Activated CD4-positive, alpha-beta memory T cell treated with anti-CD3 and anti-CD28 coated beads, Interleukin-2, amount 10 ng/mL, durations not matched to agents 7 days and 5 days (primary cell): ENCODE measurements around the gene GALNT13. TPM values are rescaled to one million over a fixed set of nuclear protein-coding genes. Genes with fewer than 3 reads are reported as not detected.

Experiments used
- CTCF ChIA-PET: fragments of 350-600 bp; sonication (Branson Sonifier 250); formaldehyde crosslinking; loops from one replicate; lab custom pipeline; 2021; ENCODE audit warnings: antibody characterized with exemption, inconsistent platforms; lab: Charles Lee
- POLR2A ChIA-PET: fragments of 350-600 bp; sonication (Branson Sonifier 250); formaldehyde crosslinking; loops from one replicate; lab custom pipeline; 2021; ENCODE audit warnings: antibody characterized with exemption; lab: Charles Lee
- DNase-seq: peaks from one replicate; pipeline ENCODE4 v3.0.0-alpha.2; 2020
- H3K27ac Mint-ChIP-seq: one replicate; pipeline ENCODE4 v1.8.0; 2021; ENCODE audit warnings: mild to moderate bottlenecking, mixed read lengths
- H3K27me3 Mint-ChIP-seq: one replicate; pipeline ENCODE4 v1.8.0; 2021; ENCODE audit warnings: mixed read lengths
- H3K36me3 Mint-ChIP-seq: one replicate; pipeline ENCODE4 v1.8.0; 2021; ENCODE audit warnings: low read depth, mixed read lengths
- H3K4me1 Mint-ChIP-seq: one replicate; pipeline ENCODE4 v1.8.0; 2021; ENCODE audit warnings: mixed read lengths
- H3K4me3 Mint-ChIP-seq: one replicate; pipeline ENCODE4 v1.8.0; 2021; ENCODE audit warnings: mild to moderate bottlenecking, mixed read lengths
- H3K9me3 Mint-ChIP-seq: one replicate; pipeline ENCODE4 v1.8.0; 2021; ENCODE audit warnings: mixed read lengths
- total RNA-seq, 2 experiments: library from RNA; stranded (reverse); gene quantifications; one replicate each; pipeline ENCODE4 v1.2.3, GENCODE V29; 2021

Gene GALNT13
- total RNA-seq, 2 experiments from 2014 or later: not detected

DNA sequence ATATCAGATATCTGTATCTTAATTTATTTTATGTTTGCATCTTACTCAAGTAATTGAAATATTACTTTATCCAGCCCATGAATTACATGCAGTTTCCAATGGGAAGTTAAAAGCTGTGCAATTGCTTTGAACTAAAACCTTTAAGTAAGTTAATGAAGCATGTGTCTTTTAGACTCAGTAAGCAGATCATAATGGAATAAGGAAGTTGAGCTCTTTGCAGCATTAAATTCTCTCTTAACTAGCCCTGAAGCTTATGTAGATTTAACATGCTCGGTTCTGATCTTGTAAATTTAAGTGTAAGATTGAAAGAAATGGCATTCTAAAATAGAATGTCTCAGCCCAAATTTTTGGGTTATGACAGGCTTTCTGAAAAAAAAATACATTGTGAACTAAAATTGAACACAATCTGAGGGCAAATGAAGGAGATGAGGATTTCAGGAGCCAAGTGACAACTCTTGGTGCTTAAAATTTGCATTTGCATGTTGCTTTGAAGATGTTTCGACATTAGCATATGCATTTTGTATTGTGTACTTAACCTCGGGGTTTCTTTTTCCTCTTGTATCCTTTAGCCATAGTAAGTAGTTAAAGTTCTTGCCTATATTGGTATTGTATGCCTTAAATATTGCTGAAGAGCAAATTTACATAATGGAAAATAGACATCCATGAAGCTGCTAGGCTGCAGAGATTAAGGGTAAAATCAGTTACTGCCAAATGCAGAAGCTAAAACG, 529.0 kb downstream of the GALNT13 start:
- Mint-ChIP-seq H3K27me3 (no peaks in the 10 kb centered on the region), H3K4me1 (no peaks in the 10 kb centered on the region), H3K9me3 (no peaks in the 10 kb centered on the region), H3K4me3 (no peak overlapping the region), H3K36me3 (no peaks in the 10 kb centered on the region), H3K27ac (no peak overlapping the region)
- DNase-seq: no peak
- POLR2A ChIA-PET: no interaction called here
- CTCF ChIA-PET: no interaction called here

DNA sequence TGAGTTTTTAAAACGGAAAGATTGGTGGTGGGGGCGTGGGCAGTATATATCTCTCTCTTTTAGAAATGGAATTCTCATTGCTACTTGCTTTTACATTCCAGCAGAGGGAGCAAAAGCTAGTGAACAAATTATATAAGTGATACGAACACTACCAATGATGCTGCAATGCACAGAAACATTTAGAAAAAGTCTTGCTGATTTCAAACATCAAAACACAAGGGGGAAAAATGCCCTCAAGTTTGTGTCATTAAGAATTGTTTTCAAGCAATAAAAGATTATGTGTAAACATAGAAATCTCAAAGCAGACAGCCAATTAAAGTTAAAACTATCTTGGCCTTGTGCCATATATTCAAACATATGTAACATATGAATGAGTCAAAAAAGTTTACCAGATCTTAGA, 530.5 kb downstream of the GALNT13 start:
- H3K27me3 Mint-ChIP-seq: no peaks in the 10 kb centered on the region
- H3K27ac Mint-ChIP-seq: no peak overlapping the region
- H3K9me3 Mint-ChIP-seq: no peaks in the 10 kb centered on the region
- H3K4me3 Mint-ChIP-seq: no peak overlapping the region
- H3K4me1 Mint-ChIP-seq: no peaks in the 10 kb centered on the region
- ChIA-PET CTCF (no interaction called here), POLR2A (no interaction called here)
- no peaks in the 10 kb centered on the region for H3K36me3 Mint-ChIP-seq
- no peak for DNase-seq

DNA sequence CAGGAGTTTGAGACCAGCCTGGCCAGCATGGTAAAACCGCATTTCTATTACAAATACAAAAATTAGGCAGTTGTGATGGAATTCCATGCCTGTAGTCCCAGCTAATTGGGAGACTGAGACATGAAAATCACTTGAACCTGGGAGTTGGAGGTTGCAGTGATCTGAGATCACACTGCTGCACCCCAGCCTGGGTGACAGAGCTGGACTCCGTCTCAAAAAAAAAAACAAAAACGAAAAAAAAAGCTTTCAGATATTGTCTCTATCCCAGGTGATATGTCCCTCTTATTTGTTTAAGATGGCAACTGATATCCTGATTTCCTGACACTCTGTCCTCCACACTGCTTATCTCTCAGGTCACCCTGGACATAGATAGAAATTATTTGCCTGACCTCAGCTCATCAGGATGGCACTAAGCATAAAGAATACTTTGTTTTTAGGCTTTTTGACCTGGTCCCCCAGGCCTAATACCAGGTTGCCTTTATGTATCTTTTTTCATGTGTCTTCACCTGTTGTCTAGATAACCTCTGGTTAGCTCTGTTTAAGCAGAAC, 531.6 kb downstream of the GALNT13 start:
- ChIA-PET POLR2A (no interaction called here), CTCF (no interaction called here)
- no peaks in the 10 kb centered on the region for H3K27me3 Mint-ChIP-seq
- DNase-seq: no peak
- H3K4me1 Mint-ChIP-seq: no peaks in the 10 kb centered on the region
- no peaks in the 10 kb centered on the region for H3K9me3 Mint-ChIP-seq
- H3K27ac Mint-ChIP-seq: no peak overlapping the region
- no peak overlapping the region for H3K4me3 Mint-ChIP-seq
- H3K36me3 Mint-ChIP-seq: no peaks in the 10 kb centered on the region

DNA sequence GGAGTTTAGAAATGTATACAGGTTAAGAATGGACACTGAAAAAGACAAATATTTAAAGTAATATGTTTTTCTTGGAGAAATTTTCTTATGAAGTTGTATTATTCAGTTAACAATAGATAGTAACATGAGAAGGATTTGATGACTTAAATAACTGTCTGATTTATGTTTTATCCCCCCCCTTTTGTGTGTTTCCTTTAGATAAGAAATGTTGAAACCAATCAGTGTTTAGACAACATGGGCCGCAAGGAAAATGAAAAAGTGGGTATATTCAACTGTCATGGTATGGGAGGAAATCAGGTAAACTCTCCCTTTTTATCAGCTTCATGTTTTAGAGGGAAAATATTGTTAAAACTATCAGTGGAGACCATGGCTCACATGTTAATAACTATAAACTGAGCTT, 537.1 kb downstream of the GALNT13 start:
- no peak for DNase-seq
- Mint-ChIP-seq H3K27ac (no peak overlapping the region), H3K9me3 (no peaks in the 10 kb centered on the region), H3K4me3 (no peak overlapping the region), H3K36me3 (no peaks in the 10 kb centered on the region), H3K4me1 (no peaks in the 10 kb centered on the region), H3K27me3 (no peaks in the 10 kb centered on the region)
- ChIA-PET POLR2A (no interaction called here), CTCF (no interaction called here)

DNA sequence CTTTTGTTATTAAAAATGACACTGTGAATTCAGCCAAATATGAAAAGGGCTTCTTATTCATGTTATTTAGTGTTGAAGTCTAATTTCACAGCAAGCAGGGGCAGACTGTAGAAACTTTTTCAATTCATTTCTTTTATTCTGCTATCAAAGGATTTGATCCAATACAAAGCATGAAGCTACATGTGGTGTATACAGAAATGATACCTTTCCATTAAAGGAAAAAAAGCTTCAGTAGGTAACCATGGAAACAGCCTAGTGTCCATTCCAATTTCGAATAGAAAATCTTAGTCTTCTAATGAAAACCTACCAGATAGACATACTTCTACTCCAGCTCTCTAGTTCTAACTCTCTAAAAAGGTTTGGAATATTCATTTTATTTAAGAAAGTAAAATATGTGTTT, 550.5 kb downstream of the GALNT13 start:
- no peaks in the 10 kb centered on the region for H3K36me3 Mint-ChIP-seq
- H3K9me3 Mint-ChIP-seq: peaks cover 6% of the 10 kb centered on the region
- POLR2A ChIA-PET: no interaction called here

DNA sequence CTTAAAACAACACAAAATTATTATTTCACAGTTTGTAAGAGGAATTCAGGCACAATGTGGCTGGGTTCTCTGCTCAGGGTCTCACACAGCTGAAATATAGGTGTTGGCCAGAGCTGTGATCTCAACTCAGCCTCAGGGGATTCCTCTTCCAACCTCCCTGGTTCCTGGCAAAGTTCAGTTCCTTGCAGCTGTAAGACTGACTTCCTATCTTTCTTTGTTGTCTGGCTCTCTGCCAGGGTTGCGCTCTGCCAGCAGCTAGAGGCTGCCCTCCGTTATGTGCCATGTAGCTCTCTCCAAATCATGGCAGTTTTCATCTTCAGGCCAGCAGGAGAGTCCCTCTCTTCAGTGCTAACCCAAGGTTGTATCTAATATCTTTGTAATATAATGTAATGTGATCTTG, 554.3 kb downstream of the GALNT13 start:
- Mint-ChIP-seq H3K4me1 (no peaks in the 10 kb centered on the region), H3K9me3 (peaks cover 8% of the 10 kb centered on the region), H3K27me3 (no peaks in the 10 kb centered on the region), H3K36me3 (no peaks in the 10 kb centered on the region), H3K4me3 (no peak overlapping the region), H3K27ac (no peak overlapping the region)
- ChIA-PET POLR2A (no interaction called here), CTCF (no interaction called here)
- no peak for DNase-seq

More for the DNA sequence above, 550.5 kb downstream of the GALNT13 start:
- CTCF ChIA-PET: no interaction called here
- no peak overlapping the region for H3K27ac Mint-ChIP-seq
- DNase-seq: no peak
- no peaks in the 10 kb centered on the region for H3K27me3 Mint-ChIP-seq
- H3K4me3 Mint-ChIP-seq: no peak overlapping the region
- H3K4me1 Mint-ChIP-seq: no peaks in the 10 kb centered on the region

DNA sequence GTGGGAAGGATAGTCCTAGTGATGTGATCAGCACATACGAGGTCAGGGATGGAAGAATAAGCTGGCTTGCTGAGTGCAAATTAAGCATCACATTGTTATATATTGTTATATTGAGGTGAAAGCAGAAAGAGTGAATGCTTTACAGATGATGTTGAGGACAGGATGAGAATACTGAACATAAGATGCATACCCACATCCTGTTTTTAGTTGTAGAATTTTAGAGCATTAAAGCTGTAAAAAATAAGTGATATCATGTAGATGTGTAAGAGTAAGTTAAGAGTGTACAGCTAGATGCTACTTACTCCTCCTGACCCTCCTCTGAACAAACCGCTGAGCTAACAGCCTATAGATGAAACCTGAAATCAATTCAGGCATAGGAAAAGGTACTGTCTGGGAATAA, 555.7 kb downstream of the GALNT13 start:
- CTCF ChIA-PET: no interaction called here
- no peak overlapping the region for H3K27ac Mint-ChIP-seq

DNA sequence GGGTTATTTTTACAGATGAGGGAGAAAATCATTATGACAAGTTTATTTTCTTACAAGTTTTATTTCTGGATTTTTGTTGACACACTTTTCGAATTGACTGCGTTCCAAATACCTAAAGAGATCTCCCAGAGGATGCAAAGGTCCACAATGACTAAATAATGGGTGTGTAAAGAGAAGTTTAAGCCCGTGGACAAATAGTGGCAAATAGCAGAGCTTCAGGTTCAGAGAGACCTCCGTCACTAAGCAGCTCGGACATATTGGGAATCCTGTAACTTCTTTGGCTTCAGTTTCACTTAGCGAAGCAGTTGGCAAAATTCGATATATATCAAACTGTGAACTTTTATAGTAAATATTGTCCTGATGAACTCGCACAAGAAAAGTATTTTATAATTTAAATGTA, 556.3 kb downstream of the GALNT13 start:
- Mint-ChIP-seq H3K4me1 (no peaks in the 10 kb centered on the region), H3K27ac (no peak overlapping the region), H3K36me3 (no peaks in the 10 kb centered on the region), H3K4me3 (no peak overlapping the region), H3K27me3 (no peaks in the 10 kb centered on the region), H3K9me3 (peaks cover 8% of the 10 kb centered on the region)
- POLR2A ChIA-PET: no interaction called here
- CTCF ChIA-PET: no interaction called here
- no peak for DNase-seq

More for the DNA sequence above, 555.7 kb downstream of the GALNT13 start:
- no peak for DNase-seq
- no peaks in the 10 kb centered on the region for H3K4me1 Mint-ChIP-seq
- no peaks in the 10 kb centered on the region for H3K27me3 Mint-ChIP-seq
- H3K9me3 Mint-ChIP-seq: peaks cover 8% of the 10 kb centered on the region
- H3K36me3 Mint-ChIP-seq: no peaks in the 10 kb centered on the region
- H3K4me3 Mint-ChIP-seq: no peak overlapping the region
- POLR2A ChIA-PET: no interaction called here

DNA sequence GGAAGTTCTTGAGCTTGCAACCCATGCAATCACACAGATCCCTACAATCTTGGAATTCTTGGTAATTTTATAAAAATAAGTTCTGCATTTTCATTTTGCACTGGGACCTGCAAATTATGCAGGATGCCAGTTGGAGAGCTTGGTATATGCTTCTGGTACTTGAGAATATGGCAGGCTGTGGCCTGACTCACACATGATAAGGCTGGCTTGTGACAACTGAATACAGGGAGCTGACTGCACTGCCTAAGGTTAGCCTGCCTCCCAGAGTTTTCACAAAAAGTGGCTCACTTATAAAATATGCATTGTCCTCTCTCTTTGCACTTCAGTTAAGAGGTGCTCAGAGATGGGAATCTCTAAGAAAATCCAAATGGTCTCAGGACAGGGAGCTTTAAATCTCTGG, 561.3 kb downstream of the GALNT13 start:
- Mint-ChIP-seq H3K36me3 (no peaks in the 10 kb centered on the region), H3K9me3 (peaks cover 2% of the 10 kb centered on the region), H3K27me3 (no peaks in the 10 kb centered on the region), H3K27ac (no peak overlapping the region), H3K4me1 (no peaks in the 10 kb centered on the region), H3K4me3 (no peak overlapping the region)
- POLR2A ChIA-PET: no interaction called here
- no peak for DNase-seq
- CTCF ChIA-PET: no interaction called here

DNA sequence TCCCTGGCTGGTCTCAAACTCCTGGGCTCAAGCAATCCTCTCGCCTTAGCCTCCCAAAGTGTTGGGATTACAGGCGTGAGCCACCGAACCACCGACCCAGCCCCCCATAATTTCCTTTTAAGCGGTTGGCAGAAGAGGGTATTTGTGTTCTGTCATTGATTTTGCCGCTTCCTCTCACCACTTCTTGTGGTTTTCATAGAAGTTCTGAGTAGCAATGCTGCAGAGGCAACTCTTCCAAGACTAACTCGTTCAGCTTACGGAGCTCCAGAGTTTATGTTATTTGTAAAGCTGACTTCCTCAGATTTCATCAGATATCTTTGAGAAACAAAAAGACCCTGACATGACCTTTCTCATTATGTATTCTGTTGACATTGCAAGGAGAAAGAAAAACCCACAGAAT, 565.4 kb downstream of the GALNT13 start:
- DNase-seq: no peak

DNA sequence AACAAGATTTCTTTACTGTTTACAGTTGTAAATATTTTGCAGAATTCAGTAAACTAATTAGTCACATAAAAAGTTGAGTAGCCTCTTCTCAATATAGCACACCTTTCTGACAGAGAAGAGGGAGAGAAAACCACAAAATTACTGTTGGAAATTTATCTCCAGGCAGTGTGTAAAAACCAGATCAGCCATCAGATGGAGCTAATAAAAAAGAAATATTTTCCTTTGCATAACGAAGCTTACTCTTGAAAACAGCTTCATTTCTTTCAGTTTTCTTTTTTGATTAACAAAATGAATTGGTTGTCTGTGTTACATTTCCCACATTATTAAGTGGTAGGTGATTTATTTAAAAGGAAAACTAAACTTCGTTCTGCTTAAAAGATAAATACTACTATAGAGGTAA, 567.4 kb downstream of the GALNT13 start:
- H3K9me3 Mint-ChIP-seq: no peaks in the 10 kb centered on the region
- POLR2A ChIA-PET: no interaction called here
- no peaks in the 10 kb centered on the region for H3K4me1 Mint-ChIP-seq
- H3K27ac Mint-ChIP-seq: no peak overlapping the region
- no peaks in the 10 kb centered on the region for H3K27me3 Mint-ChIP-seq
- CTCF ChIA-PET: no interaction called here
- H3K4me3 Mint-ChIP-seq: no peak overlapping the region
- H3K36me3 Mint-ChIP-seq: no peaks in the 10 kb centered on the region
- DNase-seq: no peak

More for the DNA sequence above, 565.4 kb downstream of the GALNT13 start:
- CTCF ChIA-PET: no interaction called here
- Mint-ChIP-seq H3K36me3 (no peaks in the 10 kb centered on the region), H3K27ac (no peak overlapping the region), H3K9me3 (no peaks in the 10 kb centered on the region), H3K4me1 (no peaks in the 10 kb centered on the region), H3K4me3 (no peak overlapping the region), H3K27me3 (no peaks in the 10 kb centered on the region)
- POLR2A ChIA-PET: no interaction called here

DNA sequence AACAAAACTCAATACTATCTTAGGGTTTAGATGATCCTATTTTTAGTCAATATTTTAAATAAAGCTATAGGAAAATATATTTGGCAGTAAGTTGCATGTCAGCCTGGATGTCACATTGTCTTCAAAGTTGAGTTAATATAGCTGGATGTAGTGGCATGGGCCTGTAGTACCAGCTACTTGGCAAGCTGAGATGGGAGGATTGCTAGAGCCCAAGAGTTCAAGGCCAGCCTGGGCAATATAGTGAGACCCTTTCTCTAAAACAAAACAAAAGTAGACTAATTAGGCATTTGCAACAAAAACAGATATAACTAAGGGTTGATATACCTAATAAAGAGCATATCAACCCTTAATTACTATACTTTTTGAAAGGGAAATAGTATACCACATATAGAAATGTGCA, 572.2 kb downstream of the GALNT13 start:
- no peak overlapping the region for H3K4me3 Mint-ChIP-seq
- no peak for DNase-seq
- ChIA-PET POLR2A (no interaction called here), CTCF (no interaction called here)
- H3K27ac Mint-ChIP-seq: no peak overlapping the region
- no peaks in the 10 kb centered on the region for H3K9me3 Mint-ChIP-seq
- no peaks in the 10 kb centered on the region for H3K36me3 Mint-ChIP-seq
- no peaks in the 10 kb centered on the region for H3K4me1 Mint-ChIP-seq
- no peaks in the 10 kb centered on the region for H3K27me3 Mint-ChIP-seq

DNA sequence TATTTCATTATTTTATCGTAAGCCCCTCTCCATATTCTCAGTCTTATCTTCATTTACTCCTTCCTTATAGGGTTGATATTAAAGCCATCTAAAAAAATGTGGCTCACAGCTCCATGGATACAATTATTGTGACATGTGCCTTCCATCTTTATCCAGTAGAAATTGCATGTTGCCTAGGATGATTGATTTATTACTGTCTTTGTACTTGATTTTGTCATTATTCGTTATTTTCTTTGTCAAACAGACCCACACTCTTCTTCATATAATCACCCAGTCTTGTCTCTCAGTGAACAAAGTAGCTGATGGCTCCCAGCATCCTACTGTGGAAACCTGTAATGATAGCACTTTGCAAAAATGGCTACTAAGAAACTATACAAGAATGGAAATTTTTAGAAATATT, 574.6 kb downstream of the GALNT13 start:
- Mint-ChIP-seq H3K36me3 (no peaks in the 10 kb centered on the region), H3K9me3 (no peaks in the 10 kb centered on the region), H3K4me3 (no peak overlapping the region), H3K27ac (no peak overlapping the region), H3K27me3 (no peaks in the 10 kb centered on the region), H3K4me1 (no peaks in the 10 kb centered on the region)
- no peak for DNase-seq
- CTCF ChIA-PET: no interaction called here
- POLR2A ChIA-PET: no interaction called here

DNA sequence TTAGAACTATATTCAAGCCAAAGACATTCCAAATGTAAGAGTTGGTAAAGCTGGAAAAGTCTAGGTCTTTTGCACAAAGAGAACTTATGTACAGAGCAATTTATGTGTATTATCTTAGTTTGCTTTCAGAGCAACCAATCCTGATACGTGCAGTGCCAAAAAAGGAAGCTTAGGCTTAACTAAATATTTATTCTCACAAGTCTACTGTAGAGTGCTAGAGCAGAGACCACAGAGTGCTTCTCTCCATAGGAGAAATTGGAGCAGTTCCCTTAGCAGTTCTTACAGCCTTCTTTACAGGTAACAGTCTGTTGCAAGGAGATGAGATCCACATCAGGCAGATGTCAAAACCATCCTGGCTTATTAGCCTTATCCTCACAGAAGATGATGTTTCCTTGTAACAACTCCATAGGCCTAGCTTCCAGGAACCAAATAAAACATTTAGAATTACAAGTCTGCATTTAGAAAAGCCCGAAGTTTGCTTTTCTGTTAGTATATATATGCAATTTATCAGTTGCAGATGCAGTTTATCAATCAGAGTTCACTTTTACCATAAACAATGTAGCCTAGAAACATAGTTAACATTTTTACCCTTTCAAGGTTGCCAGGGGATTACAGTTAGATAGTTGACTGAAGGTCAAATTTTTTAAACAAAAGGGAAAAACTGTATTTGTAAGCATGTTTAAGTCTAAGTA, 576.2 kb downstream of the GALNT13 start:
- Mint-ChIP-seq H3K27me3 (no peaks in the 10 kb centered on the region), H3K27ac (no peak overlapping the region), H3K36me3 (no peaks in the 10 kb centered on the region), H3K9me3 (no peaks in the 10 kb centered on the region), H3K4me1 (no peaks in the 10 kb centered on the region), H3K4me3 (no peak overlapping the region)
- DNase-seq: no peak
- POLR2A ChIA-PET: no interaction called here
- CTCF ChIA-PET: no interaction called here
